Heart left ventricle (tissue), 16 donors: ENCODE results near the gene AGTRAP. TPM values are rescaled to one million over a fixed set of nuclear protein-coding genes. Genes with fewer than 3 reads are reported as not detected.

Experiments
- ATAC-seq, 4 donors: fragments of 200-7000 bp; cut with Tn5 transposase; one replicate each; pipeline ENCODE4 v1.9.1; 2020 to 2022; ENCODE audit warnings: moderate library complexity in 4 of 4, mild to moderate bottlenecking in 3 of 4, moderate number of reproducible peaks in 1 of 4
- DNase-seq, 5 donors: peaks; one replicate each; pipeline ENCODE4 v3.0.0-alpha.2; 2020
- H3K27ac ChIP-seq, 12 donors: fragments of 200-600 bp; sonication (generic) in 4 of 12; one replicate each; pipeline versions ENCODE4 v1.5.0 to v1.8.0; 2016 to 2022; ENCODE audit warnings: mild to moderate bottlenecking in 2 of 12
- H3K27me3 ChIP-seq, 9 donors: fragments of 200-600 bp; sonication (generic) in 2 of 9; one replicate each; pipeline versions ENCODE4 v1.5.1 to v1.8.0; 2016 to 2022; ENCODE audit warnings: mild to moderate bottlenecking in 3 of 9
- H3K36me3 ChIP-seq, 9 donors: fragments of 200-600 bp; sonication (generic) in 2 of 9; one replicate each; pipeline versions ENCODE4 v1.5.0 to v1.8.0; 2018 to 2022; ENCODE audit warnings: mild to moderate bottlenecking in 2 of 9
- H3K4me1 ChIP-seq, 12 donors: fragments of 200-600 bp; sonication (generic) in 4 of 12; one replicate each; pipeline versions ENCODE4 v1.5.0 to v1.8.0; 2016 to 2022; ENCODE audit warnings: mild to moderate bottlenecking in 3 of 12
- H3K4me3 ChIP-seq, 12 donors: fragments of 200-600 bp; sonication (generic) in 4 of 12; one replicate each; pipeline versions ENCODE4 v1.5.0 to v1.8.0; 2017 to 2022; ENCODE audit warnings: mild to moderate bottlenecking in 9 of 12, moderate library complexity in 4 of 12
- H3K9me3 ChIP-seq, 12 donors: fragments of 200-600 bp; sonication (generic) in 4 of 12; one replicate each; pipeline versions ENCODE4 v1.5.0 to v1.8.0; 2016 to 2022; ENCODE audit warnings: mild to moderate bottlenecking in 1 of 12
- POLR2A ChIP-seq, 2 donors: fragments of 450-650 bp; IDR thresholded peaks; one replicate each; pipeline ENCODE4 v1.6.1; 2017; ENCODE audit warnings: antibody characterized with exemption in 2 of 2, mild to moderate bottlenecking in 2 of 2, moderate library complexity in 2 of 2
- WGBS, 4 donors: extraction: QIAGEN DNeasy Blood & Tissue Kit in 2 of 4; methylation state at CpG; one replicate each; pipeline versions ENCODE4 v1.1.5 to v1.1.7; 2013 to 2018; 5-methylcytosine and 5-hydroxymethylcytosine counted together
- intact Hi-C, 10 donors: fragments of 100-400 bp; cut with DNase I; formaldehyde crosslinking; loops; one replicate each; pipeline versions ENCODE4 v1.11.1 to v1.14.2; 2022
- long read RNA-seq, 3 donors: library from polyadenylated mRNA; unstranded; transcript quantifications; one replicate each; pipeline ENCODE4 v2.0.0, GENCODE V29; 2020 to 2021
- polyA plus RNA-seq, 2 donors: library from polyadenylated mRNA; stranded (reverse); fragments of 200-250 nt; gene quantifications; one replicate each; pipeline ENCODE4 v1.2.3, GENCODE V29; 2013
- total RNA-seq, 9 donors: library from RNA; depleted of rRNA in 2 of 9; stranded (reverse); fragments of >200 nt in 2 of 9; fragmentation: NEBNext Ultra II Directional in 3 of 9; extraction: Animal tissue kit (Norgen Biotek cat#: 25700) in 3 of 9; gene quantifications; one replicate each; pipeline versions ENCODE4 v1.1.0 to v1.2.4, GENCODE V29; 2016 to 2023
- TF ChIP-seq, protein P1 (sequence below), 12 donors: fragments of 200-600 bp; sonication (generic) in 4 of 12; IDR thresholded peaks; one replicate each; pipeline versions ENCODE4 v1.5.0 to v1.8.0; 2018 to 2022; ENCODE audit warnings: antibody characterized with exemption in 12 of 12, mild to moderate bottlenecking in 5 of 12
- donor health status: ischemic (EF 13 %, LVEDD 7.1; RV severe dilation, severe dysfunction).
- donor health status: healthy with polysubstance abuse.
- donor health status: DM: no; HTN: yes; CAD: no.
- donor health status: DM: no; HTN: no; CAD: no.
- donor health status: ischemic (EF 25% LVEDD 6.9; RV normal size, moderate dysfunction).
- donor health status: ischemic (EF 25% LVEDD 5.7; RV mildly dilated, moderate dysfunction).
- donor health status: healthy.
- donor health status: DM: yes; HTN: yes; CAD: no.
- donor health status: ischemic (EF 35%, LVEDD 5.7; RV mildly dilated, moderate dysfunction).
- donor health status: nonischemic (EF 11% LVEDD 7.7; RV severe dilation, severe dysfunction).
- donor health status: DM: yes; HTN: yes; CAD: no.
- donor health status: PGD.
- donor health status: ischemic (EF 29% LVEDD 5.4; RV normal size, mild dysfunction).
- donor health status: nonischemic (EF 23%, LVEDD 6.1; RV moderate dilation, normal function).

AGTRAP gene, protein sequence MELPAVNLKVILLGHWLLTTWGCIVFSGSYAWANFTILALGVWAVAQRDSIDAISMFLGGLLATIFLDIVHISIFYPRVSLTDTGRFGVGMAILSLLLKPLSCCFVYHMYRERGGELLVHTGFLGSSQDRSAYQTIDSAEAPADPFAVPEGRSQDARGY
- total RNA-seq (10 to 100 TPM; 11.8 to 36.7 (median 24.5) TPM), polyA plus RNA-seq (100 to 1,000 TPM in 1 of 2 donors, 10 to 100 TPM in 1; 18.2 to 134 TPM)
- long read RNA-seq, donor 1, transcript AGTRAP-201 (5 exons, 1,107 nt) = major isoform, 15 of 23 reads
- long read RNA-seq, donor 1, partial matches to known transcripts = 1 of 23 reads
- long read RNA-seq, donor 1, other reads (novel, unspliced or antisense) = 5 of 23 reads
- long read RNA-seq, donor 2, transcript AGTRAP-203 (5 exons, 1,100 nt) = minor isoform, 8 of 85 reads
- long read RNA-seq, donor 2, transcript AGTRAP-201 (5 exons, 1,107 nt) = major isoform, 61 of 85 reads
- long read RNA-seq, donor 2, transcript AGTRAP-205 (6 exons, 786 nt) = minor isoform, 6 of 85 reads
- long read RNA-seq, donor 2, partial matches to known transcripts = 3 of 85 reads
- long read RNA-seq, donor 2, other reads (novel, unspliced or antisense) = 4 of 85 reads
- long read RNA-seq, donor 3, transcript AGTRAP-201 (5 exons, 1,107 nt) = major isoform, 24 of 35 reads
- long read RNA-seq, donor 3, partial matches to known transcripts = 2 of 35 reads
- long read RNA-seq, donor 3, other reads (novel, unspliced or antisense) = 5 of 35 reads

DNA sequence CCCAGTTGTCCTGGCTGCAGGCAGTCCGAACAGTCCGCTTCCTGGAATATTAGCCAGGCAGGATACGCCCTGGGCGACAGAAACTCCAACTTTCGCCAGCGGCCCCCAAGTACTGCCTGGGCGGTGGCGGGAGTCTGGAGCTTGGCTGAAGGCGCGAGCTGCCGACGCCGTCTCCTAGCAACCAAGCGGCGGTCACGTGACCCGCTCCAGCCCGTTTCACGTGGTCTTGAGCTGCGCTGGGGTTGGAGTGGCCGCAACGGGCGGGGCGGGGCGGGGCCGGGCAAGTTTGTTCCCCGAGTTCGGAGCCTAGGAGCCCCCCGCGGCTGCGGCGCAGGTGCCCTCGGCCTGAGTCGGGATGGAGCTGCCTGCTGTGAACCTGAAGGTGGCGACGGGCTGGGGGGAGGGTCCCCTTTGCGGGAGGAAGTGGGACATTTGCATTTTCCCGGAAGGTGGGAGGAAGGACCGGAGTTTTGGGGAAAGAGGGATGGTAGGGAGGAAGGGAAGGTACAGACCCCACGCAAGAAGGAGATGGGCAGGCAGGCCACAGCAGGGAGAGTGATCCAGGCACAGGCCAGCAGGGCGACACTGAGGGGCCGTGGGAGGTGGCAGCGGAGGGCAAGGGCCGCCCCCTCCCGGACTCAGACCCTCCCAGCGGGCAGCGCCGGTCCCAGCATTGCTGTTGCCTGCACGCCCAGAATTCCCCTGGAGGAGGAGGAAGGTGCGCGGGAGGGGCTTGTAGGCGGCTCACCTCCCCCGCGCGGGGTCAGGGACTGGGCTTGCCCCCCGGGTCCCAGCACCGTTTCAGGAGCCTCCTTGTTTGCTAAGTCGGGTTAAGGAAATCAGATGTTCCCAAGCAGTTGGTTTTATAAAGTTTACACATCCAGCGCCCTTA is at the start of gene AGTRAP:
Gene AGTRAP (plus strand): TSS at position 283 of the 892 bp plus-strand sequence. CDS start 73 bp downstream, at position 356.
- peaks cover 5 to 76% (median 28%) of the 10 kb centered on the region in 12 donors for H3K4me1 ChIP-seq
- intact Hi-C loops = loop anchor here in 9 of 10 donors (5.0 to 10.0 kb wide), 5 partner anchors 46 to 71 kb away; partner anchors contain the start of genes CLCN6 (in 5 of the 9) and MTHFR (in 5 of the 9)
- no peaks in the 10 kb centered on the region for H3K27me3 ChIP-seq
- H3K4me3 ChIP-seq = peak within 1 kb of the TSS; percentile 67 to 98 (median 84)
- TF ChIP-seq, protein P1, sequence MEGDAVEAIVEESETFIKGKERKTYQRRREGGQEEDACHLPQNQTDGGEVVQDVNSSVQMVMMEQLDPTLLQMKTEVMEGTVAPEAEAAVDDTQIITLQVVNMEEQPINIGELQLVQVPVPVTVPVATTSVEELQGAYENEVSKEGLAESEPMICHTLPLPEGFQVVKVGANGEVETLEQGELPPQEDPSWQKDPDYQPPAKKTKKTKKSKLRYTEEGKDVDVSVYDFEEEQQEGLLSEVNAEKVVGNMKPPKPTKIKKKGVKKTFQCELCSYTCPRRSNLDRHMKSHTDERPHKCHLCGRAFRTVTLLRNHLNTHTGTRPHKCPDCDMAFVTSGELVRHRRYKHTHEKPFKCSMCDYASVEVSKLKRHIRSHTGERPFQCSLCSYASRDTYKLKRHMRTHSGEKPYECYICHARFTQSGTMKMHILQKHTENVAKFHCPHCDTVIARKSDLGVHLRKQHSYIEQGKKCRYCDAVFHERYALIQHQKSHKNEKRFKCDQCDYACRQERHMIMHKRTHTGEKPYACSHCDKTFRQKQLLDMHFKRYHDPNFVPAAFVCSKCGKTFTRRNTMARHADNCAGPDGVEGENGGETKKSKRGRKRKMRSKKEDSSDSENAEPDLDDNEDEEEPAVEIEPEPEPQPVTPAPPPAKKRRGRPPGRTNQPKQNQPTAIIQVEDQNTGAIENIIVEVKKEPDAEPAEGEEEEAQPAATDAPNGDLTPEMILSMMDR (IDR thresholded peaks at IDR 0.05) = no peak
- TF ChIP-seq POLR2A (IDR thresholded peaks at IDR 0.05) = peak in 1 of 2 donors; percentile 65
- no peaks in the 10 kb centered on the region for H3K36me3 ChIP-seq
- DNase-seq = peak; percentile 97 to 98 (median 98)
- peak; percentile 85 to 94 (median 87) for ATAC-seq
- peak within 1 kb of the TSS; percentile 39 to 96 (median 84) for H3K27ac ChIP-seq
- 0 to 1% (median 1%) methylated on average over 34 to 59 of the region's 59 CpGs for WGBS, 4 donors
- no peaks in the 10 kb centered on the region for H3K9me3 ChIP-seq

DNA sequence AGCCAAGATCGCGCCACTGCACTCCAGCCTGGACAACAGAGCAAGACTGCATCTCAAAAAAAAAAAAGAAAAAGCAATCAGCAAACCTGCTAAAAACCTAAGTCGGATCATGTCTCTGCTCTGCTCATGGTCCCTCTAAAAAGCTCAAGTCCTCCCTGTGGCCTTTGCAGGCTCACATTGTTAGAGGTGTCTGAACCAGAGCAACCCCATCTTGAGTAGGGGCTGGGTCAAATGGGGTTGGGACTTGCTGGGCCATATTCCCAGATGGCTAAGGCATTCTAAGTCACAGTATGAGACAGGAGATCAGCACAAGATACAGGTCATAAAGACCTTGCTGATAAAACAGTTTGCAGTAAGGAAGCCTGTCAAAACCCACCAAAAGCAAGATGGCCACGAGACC is 47.4 kb upstream of the AGTRAP start:
- TF ChIP-seq POLR2A (IDR thresholded peaks at IDR 0.05) = no peak
- TF ChIP-seq, protein P1 (IDR thresholded peaks at IDR 0.05) = no peak
- Histone ChIP-seq H3K4me3 (no peak overlapping the region), H3K27me3 (peaks cover 19 to 78% (median 51%) of the 10 kb centered on the region in 9 donors), H3K27ac (no peak overlapping the region), H3K9me3 (no peaks in the 10 kb centered on the region), H3K4me1 (peaks cover 0 to 29% (median 8%) of the 10 kb centered on the region in 12 donors), H3K36me3 (no peaks in the 10 kb centered on the region)
- no peak for ATAC-seq
- DNase-seq = no peak
- WGBS, 4 donors = 93 to 95% (median 94%) methylated on average over 4 of the region's 4 CpGs
- intact Hi-C loops = no loop called here

DNA sequence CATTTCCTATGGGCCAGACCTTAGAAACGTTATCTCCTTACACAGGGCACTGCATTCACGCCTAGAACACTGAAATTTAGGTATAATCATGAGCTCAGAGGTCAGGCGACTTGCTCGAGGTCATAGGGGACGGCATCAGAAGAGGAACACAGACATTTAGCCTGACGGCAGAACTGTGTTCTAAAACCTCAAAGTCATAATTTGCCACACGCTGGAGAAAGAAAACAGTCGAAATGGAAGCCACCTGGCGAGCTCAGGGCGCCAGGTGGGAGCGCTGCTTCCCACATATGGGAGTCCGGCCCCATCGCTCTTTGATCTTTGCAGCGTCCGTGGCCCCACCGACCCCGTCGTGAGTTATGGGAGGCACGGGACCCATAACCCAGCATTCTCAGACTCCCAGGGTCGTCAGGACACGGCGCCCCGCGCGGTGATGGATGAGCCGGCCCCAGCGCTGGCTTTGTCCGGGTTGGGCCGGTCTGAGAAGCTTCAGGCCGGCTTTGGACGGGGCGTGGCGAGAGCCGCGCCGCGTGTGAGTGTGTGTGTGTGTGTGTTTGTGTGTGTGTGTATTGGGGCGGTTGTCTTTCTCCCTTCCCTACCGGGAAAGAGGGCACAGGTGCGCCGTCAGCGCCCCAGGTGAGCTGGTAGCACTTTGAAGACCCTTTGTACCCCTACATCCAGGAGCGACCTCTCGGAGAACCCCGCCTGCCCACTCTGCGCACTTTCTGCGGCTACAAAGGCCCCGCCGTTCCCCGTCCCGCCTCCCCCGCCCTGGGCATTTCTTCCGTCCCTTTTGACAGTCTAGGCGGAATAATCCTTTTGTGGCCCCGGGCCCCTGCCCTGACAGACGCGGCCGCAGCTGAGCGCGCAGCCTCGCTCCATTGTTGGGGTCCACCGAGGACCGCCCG is 45.3 kb upstream of the AGTRAP start:
- H3K4me1 ChIP-seq = peaks cover 0 to 31% (median 8%) of the 10 kb centered on the region in 12 donors
- H3K36me3 ChIP-seq = no peaks in the 10 kb centered on the region
- TF ChIP-seq POLR2A (IDR thresholded peaks at IDR 0.05) = no peak
- TF ChIP-seq, protein P1 (IDR thresholded peaks at IDR 0.05) = no peak
- WGBS, 4 donors = 4 to 7% (median 4%) methylated on average over 41 to 64 of the region's 64 CpGs
- no peaks in the 10 kb centered on the region for H3K9me3 ChIP-seq
- peaks cover 23 to 88% (median 54%) of the 10 kb centered on the region in 9 donors for H3K27me3 ChIP-seq
- peak overlapping the region in 9 of 12 donors; percentile 13 to 47 (median 34) for H3K4me3 ChIP-seq
- ATAC-seq (no peak), DNase-seq (no peak)
- H3K27ac ChIP-seq = no peak overlapping the region
- intact Hi-C loops = no loop called here
